Measurements from ENCODE around the gene PRAC1.

GRCh38 chr17:48722915-48723422 is 651 bp upstream of the PRAC1 start, which contains the start of gene PRAC2:
- TF ChIP-seq, protein P1, sequence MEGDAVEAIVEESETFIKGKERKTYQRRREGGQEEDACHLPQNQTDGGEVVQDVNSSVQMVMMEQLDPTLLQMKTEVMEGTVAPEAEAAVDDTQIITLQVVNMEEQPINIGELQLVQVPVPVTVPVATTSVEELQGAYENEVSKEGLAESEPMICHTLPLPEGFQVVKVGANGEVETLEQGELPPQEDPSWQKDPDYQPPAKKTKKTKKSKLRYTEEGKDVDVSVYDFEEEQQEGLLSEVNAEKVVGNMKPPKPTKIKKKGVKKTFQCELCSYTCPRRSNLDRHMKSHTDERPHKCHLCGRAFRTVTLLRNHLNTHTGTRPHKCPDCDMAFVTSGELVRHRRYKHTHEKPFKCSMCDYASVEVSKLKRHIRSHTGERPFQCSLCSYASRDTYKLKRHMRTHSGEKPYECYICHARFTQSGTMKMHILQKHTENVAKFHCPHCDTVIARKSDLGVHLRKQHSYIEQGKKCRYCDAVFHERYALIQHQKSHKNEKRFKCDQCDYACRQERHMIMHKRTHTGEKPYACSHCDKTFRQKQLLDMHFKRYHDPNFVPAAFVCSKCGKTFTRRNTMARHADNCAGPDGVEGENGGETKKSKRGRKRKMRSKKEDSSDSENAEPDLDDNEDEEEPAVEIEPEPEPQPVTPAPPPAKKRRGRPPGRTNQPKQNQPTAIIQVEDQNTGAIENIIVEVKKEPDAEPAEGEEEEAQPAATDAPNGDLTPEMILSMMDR (IDR thresholded peaks at IDR 0.05): no peak
- no peak for TF ChIP-seq POLR2A (IDR thresholded peaks at IDR 0.05)

Measured in adrenal gland (tissue), 5 donors.